ENCODE measurements around the gene USP37. TPM values are rescaled to one million over a fixed set of nuclear protein-coding genes. Genes with fewer than 3 reads are reported as not detected.

The USP37 gene
- total RNA-seq, 1 donor from 2014 or later, result 23.3 TPM

GRCh38 chr2:218447072-218447471 is 121.1 kb downstream of the USP37 start:
- Histone ChIP-seq H3K9me3 (no peaks in the 10 kb centered on the region), H3K4me3 (no peak overlapping the region), H3K4me1 (no peaks in the 10 kb centered on the region), H3K27ac (no peak overlapping the region), H3K27me3 (no peaks in the 10 kb centered on the region), H3K36me3 (peaks cover 0 to 7% of the 10 kb centered on the region in 2 donors)
- TF ChIP-seq POLR2A (IDR thresholded peaks at IDR 0.05) (no peak), CTCF (IDR thresholded peaks at IDR 0.05) (no peak), POLR2AphosphoS5 (IDR thresholded peaks at IDR 0.05; ENCODE audit: insufficient read depth in 1 of 2, low read depth in 1 of 2) (no peak)
- intact Hi-C loops (cut with DNase I), result no loop called here
- no peak for DNase-seq (ENCODE audit: extremely low spot score in 2 of 2)

- H3K27ac ChIP-seq, result no peak overlapping the region
- H3K36me3 ChIP-seq, result peaks cover 0 to 7% of the 10 kb centered on the region in 2 donors
- intact Hi-C loops (cut with DNase I), result no loop called here
- no peak overlapping the region for H3K4me3 ChIP-seq
- TF ChIP-seq CTCF (IDR thresholded peaks at IDR 0.05) (no peak), POLR2AphosphoS5 (IDR thresholded peaks at IDR 0.05; ENCODE audit: insufficient read depth in 1 of 2, low read depth in 1 of 2) (no peak), POLR2A (IDR thresholded peaks at IDR 0.05) (no peak)
- no peaks in the 10 kb centered on the region for H3K9me3 ChIP-seq
- H3K4me1 ChIP-seq, result no peaks in the 10 kb centered on the region
- no peaks in the 10 kb centered on the region for H3K27me3 ChIP-seq
- no peak for DNase-seq (ENCODE audit: extremely low spot score in 2 of 2)
Measured at GRCh38 chr2:218446547-218446946, 121.6 kb downstream of the USP37 start.

GRCh38 chr2:218445602-218446001 is 122.5 kb downstream of the USP37 start:
- Histone ChIP-seq H3K9me3 (no peaks in the 10 kb centered on the region), H3K27me3 (no peaks in the 10 kb centered on the region), H3K27ac (no peak overlapping the region), H3K4me1 (no peaks in the 10 kb centered on the region), H3K4me3 (no peak overlapping the region), H3K36me3 (peaks cover 0 to 7% of the 10 kb centered on the region in 2 donors)
- DNase-seq (ENCODE audit: extremely low spot score in 2 of 2), result no peak
- intact Hi-C loops (cut with DNase I), result no loop called here
- TF ChIP-seq CTCF (IDR thresholded peaks at IDR 0.05) (no peak), POLR2A (IDR thresholded peaks at IDR 0.05) (no peak), POLR2AphosphoS5 (IDR thresholded peaks at IDR 0.05; ENCODE audit: insufficient read depth in 1 of 2, low read depth in 1 of 2) (no peak)

GRCh38 chr2:218444692-218445357 is 123.3 kb downstream of the USP37 start:
- H3K4me3 ChIP-seq, result no peak overlapping the region
- no peaks in the 10 kb centered on the region for H3K9me3 ChIP-seq
- no peaks in the 10 kb centered on the region for H3K27me3 ChIP-seq
- peaks cover 0 to 6% of the 10 kb centered on the region in 2 donors for H3K36me3 ChIP-seq
- H3K4me1 ChIP-seq, result no peaks in the 10 kb centered on the region
- TF ChIP-seq CTCF (IDR thresholded peaks at IDR 0.05) (no peak), POLR2A (IDR thresholded peaks at IDR 0.05) (no peak), POLR2AphosphoS5 (IDR thresholded peaks at IDR 0.05; ENCODE audit: insufficient read depth in 1 of 2, low read depth in 1 of 2) (no peak)
- no peak overlapping the region for H3K27ac ChIP-seq
- intact Hi-C loops (cut with DNase I), result no loop called here
- no peak for DNase-seq (ENCODE audit: extremely low spot score in 2 of 2)

- no peak overlapping the region for H3K4me3 ChIP-seq
- H3K36me3 ChIP-seq, result no peaks in the 10 kb centered on the region
- H3K9me3 ChIP-seq, result no peaks in the 10 kb centered on the region
- no peaks in the 10 kb centered on the region for H3K4me1 ChIP-seq
- no peak overlapping the region for H3K27ac ChIP-seq
- intact Hi-C loops (cut with DNase I), result no loop called here
- DNase-seq (ENCODE audit: extremely low spot score in 2 of 2), result no peak
- H3K27me3 ChIP-seq, result no peaks in the 10 kb centered on the region
- TF ChIP-seq POLR2A (IDR thresholded peaks at IDR 0.05) (no peak), POLR2AphosphoS5 (IDR thresholded peaks at IDR 0.05; ENCODE audit: insufficient read depth in 1 of 2, low read depth in 1 of 2) (no peak), CTCF (IDR thresholded peaks at IDR 0.05) (no peak)
Measured at GRCh38 chr2:218438596-218438995, 129.6 kb downstream of the USP37 start.

Data from vagina (tissue), 2 donors.